ENCODE measurements around the gene STN1. TPM values are rescaled to one million over a fixed set of nuclear protein-coding genes. Genes with fewer than 3 reads are reported as not detected.

STN1 gene
- total and polyA plus RNA-seq, 2 of the 4 experiments (the other 2 are of a cell fraction): 17.8 to 32.3 TPM

DNA sequence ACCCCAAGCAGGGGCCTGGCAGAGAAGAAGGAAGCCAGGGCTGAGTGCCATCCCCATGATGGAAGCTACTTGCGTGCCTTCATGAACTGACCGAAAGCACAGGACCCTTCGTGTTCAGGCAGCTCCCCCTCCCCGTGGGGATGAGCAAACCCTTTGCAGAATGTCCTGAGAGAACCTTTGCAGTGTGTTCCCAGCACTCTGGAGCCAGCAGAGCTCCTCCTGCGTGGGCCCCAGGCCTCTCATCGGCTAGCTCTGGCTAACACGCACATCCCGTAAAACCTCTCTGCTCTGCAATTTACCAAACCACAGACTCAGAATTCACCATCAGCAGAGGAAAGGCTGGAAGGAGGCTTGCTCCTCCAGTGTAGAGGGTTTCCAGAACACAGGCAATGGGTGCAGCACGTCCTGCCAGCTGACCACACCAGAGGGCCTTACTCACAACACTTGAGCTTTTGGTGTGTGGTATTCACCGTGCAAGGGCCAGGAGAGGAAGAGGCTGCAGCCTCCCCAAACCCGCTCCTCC is 65.7 kb downstream of the STN1 start (continued):
- TF ChIP-seq NFE2L2 (IDR thresholded peaks at IDR 0.05; ENCODE audit: low read depth, low read length): no peak

DNA sequence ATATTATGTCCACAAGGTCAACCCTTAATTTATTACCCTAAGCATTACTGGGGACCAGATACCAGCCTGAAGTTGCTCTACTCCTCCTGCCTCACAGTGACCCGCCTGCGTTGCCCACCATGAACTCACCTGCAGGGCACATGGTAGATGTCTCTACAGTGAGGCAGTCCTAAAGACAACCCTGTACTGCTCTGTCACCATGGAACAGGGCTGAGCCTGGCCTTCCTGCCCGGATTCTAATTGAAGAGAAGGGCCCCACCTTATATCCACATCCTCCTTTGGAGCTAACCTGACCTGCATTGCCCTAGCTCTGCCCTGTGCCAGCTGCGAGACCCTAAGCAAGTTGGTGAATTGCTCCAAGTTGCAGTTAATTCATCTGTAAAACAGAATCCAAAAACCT is 66.7 kb downstream of the STN1 start:
- H2AFZ ChIP-seq (replicated peaks; ENCODE audit: low read length, poor library complexity): no peak overlapping the region
- no peak overlapping the region for H3K27ac ChIP-seq (ENCODE audit: insufficient read depth, low read length)
- H3K56ac ChIP-seq (ENCODE audit: extremely low read depth, insufficient read depth, low read length): no peak overlapping the region
- H2AK9ac ChIP-seq (replicated peaks; ENCODE audit: low read depth, low read length, poor library complexity): peak overlapping the region; percentile 29
- ChIA-PET POLR2A (ENCODE audit: unreplicated experiment) (no interaction called here), CTCF (interaction anchor here (0.9 kb wide), 1 partner anchor 90 kb away, joined by 3 read pairs; no protein-coding TSS in a partner anchor)
- H3K23ac ChIP-seq (ENCODE audit: low read depth, low read length): 0 out of 2 replicates have a peak overlapping the region, but pooled peaks have one; percentile 30
- no peak overlapping the region for H4K5ac ChIP-seq (ENCODE audit: low read depth, low read length)
- ATAC-seq (ENCODE audit: low read depth): no peak
- H2BK120ac ChIP-seq (ENCODE audit: low read depth, low read length): 0 out of 2 replicates have a peak overlapping the region, but pooled peaks have one; percentile 7
- intact Hi-C loops (cut with micrococcal nuclease) (loop anchor here (5.0 kb wide), 1 partner anchor 79 kb away; no protein-coding TSS in a partner anchor), in situ Hi-C loops (cut with MboI; ENCODE audit: low sequenced_read_pairs) (loop anchor here (10.0 kb wide), 1 partner anchor 256 kb away; no protein-coding TSS in a partner anchor), dilution Hi-C loops (cut with HindIII; ENCODE audit: low sequenced_read_pairs, unreplicated experiment) (loop anchor here (25.0 kb wide), 1 partner anchor 139 kb away; no protein-coding TSS in a partner anchor)
- H3K36me3 ChIP-seq (ENCODE audit: control insufficient read depth, insufficient read depth, low read length): no peaks in the 10 kb centered on the region
- no peak overlapping the region for H3K4me3 ChIP-seq (ENCODE audit: insufficient read depth, low read depth, low read length)
- no peak overlapping the region; the same call in 1 of the 2 replicates for H3K18ac ChIP-seq (ENCODE audit: low read depth, low read length)
- peaks cover 13% of the 10 kb centered on the region; the same call in 1 of the 2 replicates for H4K20me1 ChIP-seq (ENCODE audit: insufficient read depth, low read length)
- peak overlapping the region; percentile 10; the same call in 1 of the 3 replicates for H2BK15ac ChIP-seq (ENCODE audit: low read depth, low read length)
- no peaks in the 10 kb centered on the region for H3K27me3 ChIP-seq (ENCODE audit: control insufficient read depth, insufficient read depth, low read length)
- H3K4me2 ChIP-seq (ENCODE audit: low read depth, low read length): no peak overlapping the region; the same call in 1 of the 2 replicates
- H4K8ac ChIP-seq (ENCODE audit: low read depth in 2 of 2, low read length in 2 of 2): peak overlapping the region in 1 of 2 experiments; percentile 16; a peak in 1 of 4 replicates
- no peak overlapping the region; the same call in 1 of the 2 replicates for H3K14ac ChIP-seq (replicated peaks; ENCODE audit: low read depth, low read length)
- no peaks in the 10 kb centered on the region for H3K9me3 ChIP-seq (ENCODE audit: control insufficient read depth, insufficient read depth, low read length)
- DNase-seq: no peak
- H2BK5ac ChIP-seq (ENCODE audit: low read depth, low read length, poor library complexity, severe bottlenecking): peak overlapping the region; percentile 22
- no peak overlapping the region for H2BK20ac ChIP-seq (ENCODE audit: low read depth, low read length)
- 0 out of 2 replicates have a peak overlapping the region, but pooled peaks have one; percentile 40 for H4K91ac ChIP-seq (ENCODE audit: insufficient read depth, low read depth, low read length)
- 100% methylated on average over 1 of the region's 4 CpGs; no CpG with 5 or more reads in 1 of the 2 experiments for WGBS, 2 experiments (ENCODE audit: extremely low coverage in 2 of 2, insufficient read length in 1 of 2)
- peaks cover 37% of the 10 kb centered on the region for H3K4me1 ChIP-seq (ENCODE audit: control insufficient read depth, insufficient read depth, low read length)
- no peak overlapping the region for H3K9ac ChIP-seq (ENCODE audit: low read depth, low read length)
- peak overlapping the region; percentile 48; the same call in 1 of the 2 replicates for H3K4ac ChIP-seq (ENCODE audit: low read depth, low read length)
- H2AK5ac ChIP-seq (ENCODE audit: low read depth, low read length): peak overlapping the region; percentile 83; the same call in 1 of the 2 replicates
- H3K79me1 ChIP-seq (ENCODE audit: low read depth in 1 of 2, low read length in 2 of 2): peaks cover 20 to 70% of the 10 kb centered on the region in 2 experiments; a peak in 3 of 4 replicates
- peaks cover 29% of the 10 kb centered on the region for H3K9me1 ChIP-seq (ENCODE audit: insufficient read depth, low read length)
- no TSS peak for BruUV-seq (replicated peaks)
- TF ChIP-seq ELK1 (IDR thresholded peaks at IDR 0.05; ENCODE audit: borderline replicate concordance, low read depth, low read length) (no peak), RCOR1 (IDR thresholded peaks at IDR 0.05; ENCODE audit: insufficient replicate concordance, low read length) (no peak), MXI1 (IDR thresholded peaks at IDR 0.05; ENCODE audit: borderline replicate concordance, low read depth, low read length) (no peak), SMC3 (IDR thresholded peaks at IDR 0.05; ENCODE audit: low read depth, low read length) (no peak), CHD1 (IDR thresholded peaks at IDR 0.05; ENCODE audit: low read depth, low read length) (no peak), CEBPB (IDR thresholded peaks at IDR 0.05; ENCODE audit: low read depth, low read length) (no peak), MAZ (IDR thresholded peaks at IDR 0.05; ENCODE audit: borderline replicate concordance, low read depth, low read length) (no peak), POLR2A (IDR thresholded peaks at IDR 0.05; ENCODE audit: low read depth, low read length) (no peak), USF2 (IDR thresholded peaks at IDR 0.05; ENCODE audit: low read depth, low read length) (no peak), BHLHE40 (IDR thresholded peaks at IDR 0.05; ENCODE audit: low read depth, low read length) (no peak), NFE2L2 (IDR thresholded peaks at IDR 0.05; ENCODE audit: low read depth, low read length) (no peak), RAD21 (IDR thresholded peaks at IDR 0.05; ENCODE audit: low read length) (no peak), FOS (IDR thresholded peaks at IDR 0.05; ENCODE audit: low read depth, low read length) (no peak), RFX5 (IDR thresholded peaks at IDR 0.05; ENCODE audit: low read depth, low read length) (no peak)

All from IMR-90 (cell line).